T-helper 2 cell treated with Interferon-gamma antibody and Interleukin-4, amounts not matched to agents 100 ng/mL and 5 ng/mL, for 36 hours (primary cell): ENCODE measurements around the gene CRACR2A. TPM values are rescaled to one million over a fixed set of nuclear protein-coding genes. Genes with fewer than 3 reads are reported as not detected.

ENCODE experiments used
- intact Hi-C: fragments of 100-400 bp; cut with micrococcal nuclease; formaldehyde crosslinking; loops from one replicate; pipeline ENCODE4 v1.15.1; 2023
- total RNA-seq: library from RNA; stranded (reverse); gene quantifications from 2 replicates; pipeline ENCODE4 v1.2.3, GENCODE V29; 2022

The CRACR2A gene
- total RNA-seq, 1 donor from 2014 or later = 39.2 TPM

DNA sequence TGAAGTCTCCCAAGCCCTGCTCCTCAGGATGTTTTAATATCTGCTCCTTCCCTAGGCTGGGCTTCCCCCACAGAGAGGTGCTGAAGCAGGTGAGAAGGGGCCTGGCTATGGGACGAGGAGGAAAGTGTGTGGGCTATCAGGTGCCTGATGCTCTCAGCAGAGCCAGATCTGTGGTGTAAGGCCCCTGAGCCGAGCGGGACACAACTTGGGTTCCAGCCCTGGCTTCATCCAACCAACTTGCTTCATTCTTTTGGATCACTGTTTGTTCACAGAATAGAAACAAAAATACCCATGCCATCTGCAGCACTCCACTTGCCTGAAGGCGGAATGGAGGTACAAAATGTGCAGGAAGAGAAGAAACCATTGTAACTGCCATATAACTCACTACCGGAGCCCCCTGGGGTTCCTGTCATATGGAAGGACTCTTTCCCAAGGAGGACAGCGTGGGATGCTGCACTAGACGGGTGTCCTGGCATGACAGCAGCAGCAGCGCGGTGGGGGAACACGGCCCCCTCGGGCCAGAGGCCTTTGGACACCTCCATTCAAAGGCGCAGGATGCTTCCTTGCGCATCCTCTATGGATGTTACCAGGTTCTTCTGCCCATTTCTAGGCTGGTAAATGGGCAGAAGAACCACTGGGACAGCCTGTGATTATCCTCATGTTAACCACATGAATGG lies 95.8 kb downstream of the CRACR2A start:
- intact Hi-C loops = loop anchor here (5.0 kb wide), 2 partner anchors 95 to 120 kb away; partner anchors contain the start of gene CRACR2A

DNA sequence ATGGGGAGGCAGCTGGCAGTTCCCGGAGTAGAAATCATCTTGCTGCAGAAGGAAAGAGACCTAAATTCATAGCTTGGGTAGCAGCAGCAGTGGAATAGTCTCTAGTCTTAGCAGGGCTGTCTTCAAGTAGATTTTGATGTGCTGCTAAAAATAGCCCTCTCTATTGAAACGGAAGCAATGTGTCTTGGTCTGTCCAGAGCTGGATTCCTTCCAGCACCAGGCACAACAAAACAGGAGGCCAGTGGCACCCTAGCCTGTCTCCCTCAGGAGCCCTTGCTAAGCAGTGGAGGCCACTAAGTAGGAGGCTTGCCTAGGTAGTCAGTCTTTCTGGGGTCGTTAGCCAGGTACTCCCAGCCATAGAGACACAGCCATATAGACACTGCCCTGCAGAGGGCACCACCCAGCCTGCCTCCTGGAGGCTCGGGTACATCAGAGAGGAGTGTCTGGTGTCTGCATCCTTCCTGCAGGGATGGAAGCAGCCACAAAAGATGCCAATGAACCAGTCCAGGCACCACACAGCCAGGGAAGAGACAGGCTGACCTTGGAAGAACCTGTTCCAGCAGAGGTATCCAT lies 97.5 kb downstream of the CRACR2A start:
- intact Hi-C loops = loop anchor here (5.0 kb wide), 2 partner anchors 97 to 122 kb away; partner anchors contain the start of gene CRACR2A

GRCh38 chr12:3651585-3652424 lies 101.1 kb downstream of the CRACR2A start:
- intact Hi-C loops = no loop called here

- intact Hi-C loops = loop anchor here (10.0 kb wide), 1 partner anchor 343 kb away; no protein-coding TSS in a partner anchor
These were observed 105.4 kb downstream of the CRACR2A start for GRCh38 chr12:3647504-3647903.

- intact Hi-C loops = loop anchor here (10.0 kb wide), 1 partner anchor 342 kb away; no protein-coding TSS in a partner anchor
These were observed 106.2 kb downstream of the CRACR2A start for GRCh38 chr12:3646561-3647241.

DNA sequence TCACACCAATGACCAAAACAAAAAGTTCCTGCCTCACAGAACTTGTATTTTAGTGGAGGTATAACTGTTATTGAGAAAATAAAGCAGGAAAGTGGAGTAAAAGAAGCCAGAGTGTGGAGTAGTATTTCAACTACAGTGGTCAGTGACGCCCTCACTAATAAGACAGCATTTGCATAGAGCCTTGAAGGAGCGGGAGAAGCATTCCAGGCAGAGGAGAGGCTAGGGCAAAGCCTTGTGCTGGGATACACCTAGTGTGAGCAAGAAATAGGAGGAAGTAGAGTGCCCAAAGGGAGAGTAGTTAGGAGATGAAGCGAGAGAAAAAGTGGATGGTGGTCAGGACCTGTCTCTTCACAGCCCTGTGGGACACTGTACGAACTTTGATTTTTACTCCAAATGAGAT lies 107.8 kb downstream of the CRACR2A start:
- intact Hi-C loops = loop anchor here (10.0 kb wide), 1 partner anchor 340 kb away; no protein-coding TSS in a partner anchor

DNA sequence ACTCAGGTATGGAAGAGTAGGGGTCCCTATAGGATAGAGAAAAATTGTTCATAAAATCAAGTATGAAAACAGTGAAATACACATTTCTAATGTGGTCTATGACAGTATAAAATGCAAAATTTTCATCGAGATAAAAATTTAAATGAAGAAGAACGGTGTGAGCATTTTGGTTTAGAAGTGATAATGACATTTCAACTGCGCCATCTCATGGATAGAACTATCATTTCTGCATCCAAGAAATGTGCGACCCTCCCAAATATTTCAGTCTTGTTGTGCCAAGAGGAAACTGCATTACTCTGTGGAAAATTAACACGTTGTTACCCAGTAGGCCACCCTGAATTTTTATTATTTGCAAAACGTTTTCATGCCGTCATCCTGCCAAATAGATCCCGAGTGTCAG lies 108.8 kb downstream of the CRACR2A start:
- intact Hi-C loops = loop anchor here (10.0 kb wide), 1 partner anchor 339 kb away; no protein-coding TSS in a partner anchor

DNA sequence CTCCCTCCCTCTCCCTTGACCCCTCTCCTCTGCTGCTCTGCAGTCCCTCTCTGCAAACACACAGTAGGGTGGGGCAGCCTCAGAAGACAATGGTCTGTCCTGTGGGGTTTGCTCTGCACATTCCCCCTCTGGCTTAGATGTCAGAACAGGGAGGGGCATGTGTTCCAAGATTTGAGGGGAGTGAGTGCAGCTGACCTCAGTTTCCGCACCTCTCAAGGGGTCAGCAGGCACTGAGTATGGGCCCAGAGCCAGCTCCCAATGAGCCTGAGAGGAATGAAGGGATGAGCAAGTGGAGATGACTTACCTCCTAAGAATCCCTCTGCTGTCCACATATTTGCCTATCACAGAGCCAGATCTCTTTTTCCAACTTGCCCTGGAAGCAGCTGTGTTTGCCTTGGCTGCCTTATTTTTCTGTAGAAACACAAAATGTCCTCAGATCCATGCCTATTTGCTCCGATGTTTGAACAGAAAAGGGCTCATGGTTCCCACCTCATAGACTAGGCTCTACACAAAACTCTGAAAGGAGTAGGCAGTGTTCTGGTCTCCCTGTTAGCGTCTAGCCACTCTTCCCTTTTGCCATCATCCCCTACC lies 111.4 kb downstream of the CRACR2A start:
- intact Hi-C loops = loop anchor here (10.0 kb wide), 1 partner anchor 337 kb away; no protein-coding TSS in a partner anchor

DNA sequence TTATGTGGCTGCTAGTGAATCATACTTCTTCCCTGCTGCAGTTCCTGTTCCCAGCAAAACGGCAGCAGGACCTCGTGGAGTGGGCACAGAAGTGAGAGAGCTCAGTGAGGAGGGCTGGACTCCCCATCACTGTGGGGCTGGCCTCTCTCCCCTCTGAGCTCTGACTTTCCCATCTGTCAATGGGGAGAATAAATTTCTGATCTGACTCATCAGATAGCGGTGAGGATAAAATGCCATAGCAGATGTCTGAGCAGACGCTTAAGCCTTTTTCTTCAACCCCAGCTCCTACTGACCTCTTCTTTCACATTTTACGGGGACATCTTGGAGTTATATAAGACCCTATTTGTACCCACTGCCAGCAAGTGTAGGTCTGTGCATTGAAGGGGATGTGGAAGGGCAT lies 116.6 kb downstream of the CRACR2A start:
- intact Hi-C loops = no loop called here

GRCh38 chr12:3634348-3634747 lies 118.6 kb downstream of the CRACR2A start:
- intact Hi-C loops = no loop called here

DNA sequence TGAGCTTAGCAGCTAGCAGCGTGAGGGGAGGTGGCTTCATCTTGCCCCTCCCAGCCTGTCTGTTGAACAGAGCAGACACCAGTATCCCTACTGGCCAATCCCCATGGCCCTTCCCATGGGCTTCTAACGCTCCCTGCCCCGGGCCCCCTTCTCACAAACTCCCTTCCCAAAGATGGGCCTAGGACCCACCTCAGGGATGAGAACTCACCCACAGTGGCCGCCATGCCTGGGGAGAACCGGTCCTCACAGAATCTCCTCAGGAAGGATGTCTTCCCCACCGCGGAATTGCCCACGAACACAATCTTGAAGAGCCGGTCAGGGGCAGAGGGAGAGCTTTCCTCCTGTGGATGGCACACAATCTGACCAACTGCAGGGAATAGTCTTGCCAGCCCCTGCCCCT lies 119.5 kb downstream of the CRACR2A start:
- intact Hi-C loops = no loop called here

DNA sequence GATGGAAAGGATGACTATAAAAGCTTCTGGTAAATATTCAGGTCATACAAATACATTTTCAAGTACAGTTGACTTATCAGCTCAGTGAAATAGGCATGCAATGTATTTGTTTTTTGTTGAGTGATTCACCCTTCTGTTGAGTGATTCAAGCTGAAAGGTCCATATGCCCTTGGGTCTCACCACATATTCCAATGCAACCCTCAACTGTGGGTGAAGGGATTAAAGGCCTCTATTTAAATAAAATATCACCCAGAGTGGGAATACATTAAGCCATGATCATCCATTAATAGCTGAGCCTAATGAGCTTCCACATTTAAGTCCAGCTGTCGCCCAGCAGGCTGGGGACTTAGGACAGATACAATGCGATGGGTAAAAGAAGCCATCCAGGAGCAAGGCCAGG lies 120.2 kb downstream of the CRACR2A start:
- intact Hi-C loops = no loop called here

DNA sequence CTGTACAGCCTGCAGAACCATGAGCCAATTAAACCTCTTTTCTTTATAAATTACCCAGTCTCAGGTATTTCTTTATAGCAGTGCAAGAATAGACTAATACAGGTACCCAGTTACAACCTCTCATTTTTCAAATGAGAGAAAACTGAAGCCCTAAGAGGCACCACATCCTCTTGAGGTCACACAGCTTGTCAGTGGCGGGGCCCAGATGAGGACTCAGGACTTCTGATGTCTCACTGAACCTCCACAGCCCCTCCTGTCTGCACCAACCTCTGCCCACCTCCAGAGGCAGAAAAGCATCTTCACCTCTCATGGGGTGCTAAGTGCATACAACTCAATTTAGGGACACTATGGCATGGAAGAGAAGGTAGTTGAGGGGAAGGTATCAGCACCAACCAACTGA lies 120.7 kb downstream of the CRACR2A start:
- intact Hi-C loops = no loop called here

DNA sequence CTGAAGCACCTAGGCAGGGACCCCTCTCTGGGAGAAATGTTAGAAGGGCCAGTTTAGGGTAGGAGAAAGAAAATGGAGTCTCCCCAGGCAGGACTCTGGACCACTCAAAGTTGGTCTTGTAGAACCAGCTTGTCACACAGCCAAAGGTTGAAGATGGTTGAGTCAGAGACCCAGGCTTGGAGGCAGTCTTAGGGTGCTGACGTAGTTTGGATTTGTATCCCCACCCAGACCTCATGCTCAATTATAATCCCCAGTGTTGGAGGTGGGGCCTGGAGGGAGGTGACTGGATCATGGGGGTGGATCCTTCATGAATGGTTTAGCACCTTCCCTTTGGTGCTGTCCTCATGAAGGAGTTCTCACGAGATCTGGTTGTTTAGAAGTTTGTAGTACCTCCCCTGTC lies 121.2 kb downstream of the CRACR2A start:
- intact Hi-C loops = no loop called here

GRCh38 chr12:3631272-3631637 lies 121.7 kb downstream of the CRACR2A start:
- intact Hi-C loops = no loop called here

GRCh38 chr12:3630621-3631271 lies 122.2 kb downstream of the CRACR2A start:
- intact Hi-C loops = no loop called here

DNA sequence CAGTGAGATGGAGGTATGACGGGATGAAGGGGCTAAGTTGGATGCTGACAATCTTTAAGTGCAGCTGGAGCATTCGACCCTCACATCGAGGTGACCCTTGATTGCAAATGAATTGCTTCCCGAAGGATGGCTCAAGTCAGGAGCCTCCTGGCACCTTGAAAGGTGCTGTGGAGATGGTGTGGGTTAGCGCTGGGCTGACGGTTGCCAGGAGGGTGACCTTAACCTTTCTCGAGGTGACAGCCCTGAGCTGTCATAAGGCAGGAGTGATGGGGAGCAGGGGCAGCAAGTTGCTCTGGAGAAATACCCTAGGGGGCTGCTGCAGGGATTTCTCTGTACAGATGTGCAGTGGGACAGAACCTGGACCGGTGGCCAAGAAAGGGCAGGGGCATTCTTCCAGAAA lies 122.8 kb downstream of the CRACR2A start:
- intact Hi-C loops = no loop called here

DNA sequence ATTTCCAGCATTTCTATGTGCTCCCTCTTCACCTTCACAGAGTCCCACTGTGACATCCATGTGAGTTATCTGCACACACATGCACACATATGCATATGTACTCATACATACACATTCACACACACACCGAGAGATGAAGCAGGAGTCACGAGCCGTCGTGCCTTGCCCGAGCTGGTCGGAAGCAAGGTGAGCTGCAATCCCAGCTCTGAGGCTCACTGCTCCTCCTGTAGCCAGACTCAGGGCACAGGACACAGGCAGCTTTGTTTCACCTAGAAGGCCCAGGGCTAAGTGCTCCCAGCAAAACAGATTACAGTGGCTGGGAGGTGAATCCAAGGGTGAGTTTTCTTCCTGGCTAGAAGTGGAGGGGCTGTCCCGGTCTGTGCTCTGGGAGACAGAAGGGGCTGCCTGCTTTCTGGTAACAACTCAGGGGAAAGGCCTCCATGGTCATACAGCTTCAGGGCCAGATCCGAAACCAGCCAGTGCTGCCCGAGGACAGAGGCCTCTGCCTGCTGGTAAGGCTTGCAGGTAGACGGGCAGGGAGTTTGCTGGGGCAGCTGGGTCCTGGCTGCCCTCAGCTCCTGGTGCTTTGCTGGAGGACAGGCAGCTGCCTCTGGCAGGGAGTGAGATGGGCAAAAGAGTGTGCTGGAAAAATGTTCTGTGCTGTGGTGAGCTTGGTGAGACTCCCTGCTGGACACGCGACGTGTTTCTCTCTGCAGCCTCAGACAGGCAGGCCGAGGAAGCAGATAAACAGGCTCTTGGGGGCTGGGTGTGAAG lies 123.7 kb downstream of the CRACR2A start:
- intact Hi-C loops = no loop called here

DNA sequence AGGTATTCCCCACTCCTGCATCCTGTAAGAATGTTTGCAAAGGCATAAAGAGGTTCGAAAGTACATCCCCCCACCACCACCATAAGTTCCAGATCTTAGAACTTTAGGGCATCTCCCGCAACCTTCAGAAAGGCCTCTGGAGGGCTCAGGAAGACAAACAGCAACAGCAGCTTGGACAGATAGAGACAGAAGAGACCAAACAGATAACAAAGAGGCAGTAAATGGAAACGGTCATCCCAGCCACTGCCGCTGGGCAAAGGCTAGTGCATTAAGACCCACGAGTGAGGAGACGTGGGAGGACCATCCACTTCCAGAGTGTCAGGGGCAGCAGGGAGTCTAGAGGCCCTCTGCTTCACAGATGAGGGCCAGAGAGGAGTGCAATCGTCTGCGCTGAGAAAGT lies 124.3 kb downstream of the CRACR2A start:
- intact Hi-C loops = no loop called here

DNA sequence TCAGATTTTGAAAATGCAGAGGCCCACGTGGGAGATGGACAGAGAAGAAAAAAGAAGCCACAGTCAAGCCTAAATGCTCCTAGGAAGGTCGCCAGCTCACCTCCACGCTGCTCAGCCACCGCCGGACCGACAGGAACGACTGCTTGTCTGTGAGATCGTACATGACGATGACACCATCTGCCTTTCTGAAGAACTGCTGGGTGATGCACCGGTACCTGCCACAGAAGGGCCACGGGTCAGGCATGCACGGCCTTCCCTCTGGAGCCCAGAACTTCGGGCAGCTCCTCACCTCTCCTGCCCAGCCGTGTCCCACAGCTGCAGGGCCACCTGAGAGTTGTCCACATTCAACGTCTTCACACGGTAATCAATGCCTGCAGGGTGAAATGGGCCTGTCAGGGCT lies 125.6 kb downstream of the CRACR2A start:
- intact Hi-C loops = no loop called here
